GM23338 (cell line): Measurements from ENCODE around the gene SMYD1. TPM values are rescaled to one million over a fixed set of nuclear protein-coding genes. Genes with fewer than 3 reads are reported as not detected.

Experiments used
- ATAC-seq: fragments of 200-7000 bp; cut with Tn5 transposase; 3 replicates; pipeline ENCODE4 v1.9.1; 2020
- DNase-seq: peaks from one replicate; pipeline ENCODE4 v3.0.0-alpha.2; 2015; ENCODE audit warnings: low spot score
- H2AFZ ChIP-seq: fragments of 200-600 bp; sonication (generic); 2 replicates; pipeline ENCODE4 v1.8.0; 2016; ENCODE audit warnings: antibody characterized with exemption, mild to moderate bottlenecking, moderate library complexity
- H3F3A ChIP-seq: fragments of 200-600 bp; sonication (generic); replicated peaks from 2 replicates; pipeline ENCODE4 v1.8.0; 2017; ENCODE audit warnings: antibody characterized with exemption, mixed run types, low read depth
- H3K27ac ChIP-seq: fragments of 200-600 bp; sonication (generic); 2 replicates; pipeline ENCODE4 v1.6.1; 2016; ENCODE audit warnings: low read depth
- H3K27me3 ChIP-seq: fragments of 200-600 bp; sonication (generic); 2 replicates; pipeline ENCODE4 v1.8.0; 2016; ENCODE audit warnings: mild to moderate bottlenecking, mixed run types, moderate library complexity; ENCODE audit not compliant: insufficient read depth
- H3K36me3 ChIP-seq: fragments of 200-600 bp; sonication (generic); 2 replicates; pipeline ENCODE4 v1.8.0; 2016; ENCODE audit warnings: mild to moderate bottlenecking; ENCODE audit not compliant: insufficient read depth
- H3K4me1 ChIP-seq: fragments of 200-600 bp; sonication (generic); 2 replicates; pipeline ENCODE4 v1.8.0; 2016; ENCODE audit warnings: mild to moderate bottlenecking, moderate library complexity; ENCODE audit not compliant: insufficient read depth
- H3K4me2 ChIP-seq: fragments of 200-600 bp; sonication (generic); 2 replicates; pipeline ENCODE4 v1.7.1; 2017; ENCODE audit warnings: mixed run types
- H3K4me3 ChIP-seq: fragments of 200-600 bp; sonication (generic); 2 replicates; pipeline ENCODE4 v1.6.1; 2016; ENCODE audit warnings: mixed run types
- H3K79me2 ChIP-seq: fragments of 200-600 bp; sonication (generic); replicated peaks from 2 replicates; pipeline ENCODE4 v1.8.0; 2017; ENCODE audit warnings: mild to moderate bottlenecking; ENCODE audit not compliant: insufficient read depth
- H3K9me2 ChIP-seq: fragments of 200-600 bp; sonication (generic); 2 replicates; pipeline ENCODE4 v1.8.0; 2017; ENCODE audit not compliant: insufficient read depth
- H4K20me1 ChIP-seq: fragments of 200-600 bp; sonication (generic); replicated peaks from 2 replicates; pipeline ENCODE4 v1.8.0; 2017; ENCODE audit warnings: mild to moderate bottlenecking; ENCODE audit not compliant: insufficient read depth
- H3K27ac Mint-ChIP-seq: 2 replicates; pipeline ENCODE4 v1.8.0; 2020; ENCODE audit warnings: inconsistent platforms, mild to moderate bottlenecking, moderate library complexity, mixed read lengths
- H3K27me3 Mint-ChIP-seq: 3 replicates; pipeline ENCODE4 v1.8.0; 2022; ENCODE audit warnings: low read depth, mild to moderate bottlenecking, moderate library complexity, mixed read lengths, inconsistent platforms; ENCODE audit not compliant: insufficient read depth, poor library complexity
- H3K36me3 Mint-ChIP-seq: 3 replicates; pipeline ENCODE4 v1.8.0; 2021; ENCODE audit warnings: low read depth, mild to moderate bottlenecking, inconsistent platforms, moderate library complexity, mixed read lengths
- H3K4me1 Mint-ChIP-seq: 3 replicates; pipeline ENCODE4 v1.8.0; 2020; ENCODE audit warnings: mild to moderate bottlenecking, inconsistent platforms, mixed read lengths
- H3K4me3 Mint-ChIP-seq: 3 replicates; pipeline ENCODE4 v1.8.0; 2021; ENCODE audit warnings: moderate library complexity, mild to moderate bottlenecking, inconsistent platforms, mixed read lengths
- H3K9me3 Mint-ChIP-seq: 3 replicates; pipeline ENCODE4 v1.8.0; 2020; ENCODE audit warnings: moderate library complexity, mild to moderate bottlenecking, inconsistent platforms, mixed read lengths
- CREB1 ChIP-seq: fragments of 250-450 bp; sonication (Bioruptor Pico); IDR thresholded peaks from 2 replicates; pipeline ENCODE4 v1.5.0; 2020; ENCODE audit warnings: low read depth, mild to moderate bottlenecking, moderate library complexity
- CTCF ChIP-seq, 2 experiments: fragments of 200-600 bp in 1 of 2; sonication (generic) in 1 of 2; conservative IDR thresholded peaks; 2 replicates each; pipeline versions ENCODE4 v1.5.1 to v1.6.1; 2016 to 2017; ENCODE audit warnings: antibody characterized with exemption in 2 of 2, low read depth in 2 of 2, mild to moderate bottlenecking in 2 of 2, moderate library complexity in 1 of 2
- ETS1 ChIP-seq: IDR thresholded peaks from 2 replicates; pipeline ENCODE4 v1.6.1; 2016; ENCODE audit warnings: antibody characterized with exemption
- JUNB ChIP-seq: IDR thresholded peaks from one replicate; pipeline ENCODE4 v1.6.1; 2016; ENCODE audit warnings: antibody characterized with exemption; ENCODE audit not compliant: unreplicated experiment
- NANOG ChIP-seq: IDR thresholded peaks from 2 replicates; pipeline ENCODE4 v1.6.1; 2016; ENCODE audit warnings: antibody characterized with exemption, borderline replicate concordance
- POLR2AphosphoS5 ChIP-seq: IDR thresholded peaks from 2 replicates; pipeline ENCODE4 v1.6.1; 2016; ENCODE audit warnings: antibody characterized with exemption, low read depth
- REST ChIP-seq: IDR thresholded peaks from one replicate; pipeline ENCODE4 v1.6.1; 2018; ENCODE audit warnings: antibody characterized with exemption; ENCODE audit not compliant: unreplicated experiment
- ZNF114 ChIP-seq: fragments of 250-450 bp; sonication (Bioruptor Pico); IDR thresholded peaks from 2 replicates; pipeline ENCODE4 v1.5.0; 2020; ENCODE audit warnings: mild to moderate bottlenecking, moderate library complexity
- ZNF331 ChIP-seq: fragments of 250-450 bp; sonication (Bioruptor Pico); IDR thresholded peaks from 2 replicates; pipeline ENCODE4 v1.5.0; 2020; ENCODE audit warnings: low read depth, mild to moderate bottlenecking, moderate library complexity
- polyA plus RNA-seq: library from polyadenylated mRNA; unstranded; fragments of >200 nt; fragmentation: Nextera tagmentation; extraction: Ambion mirVana; gene quantifications from 2 replicates; pipeline ENCODE4 v1.2.1, GENCODE V29; 2016
- total RNA-seq: library from RNA; depleted of rRNA; stranded (reverse); fragments of >200 nt; shearing (Covaris generic); gene quantifications from 2 replicates; pipeline ENCODE4 v1.2.3, GENCODE V29; 2014

SMYD1 gene
- total and polyA plus RNA-seq, 2 experiments from 2014 or later, result 0.07 TPM; not detected in 1

GRCh38 chr2:88069117-88069516 lies 1.5 kb downstream of the SMYD1 start (continued):
- TF ChIP-seq ETS1, result no peak
- no peak for TF ChIP-seq ZNF331 (CRISPR knock-in tag)
- TF ChIP-seq CREB1 (CRISPR knock-in tag), result no peak
- no peak for TF ChIP-seq REST
- no peak for TF ChIP-seq ZNF114
- no peak for TF ChIP-seq JUNB
- TF ChIP-seq POLR2AphosphoS5, result no peak

GRCh38 chr2:88070055-88070454 lies 2.4 kb downstream of the SMYD1 start:
- no peak overlapping the region for H3K27ac Mint-ChIP-seq
- no peaks in the 10 kb centered on the region; the same call in 2 of the 3 replicates for H3K36me3 Mint-ChIP-seq
- DNase-seq (no peak), ATAC-seq (no peak)
- H3K79me2 ChIP-seq, result no peaks in the 10 kb centered on the region
- H3K9me3 Mint-ChIP-seq, result peaks cover 15% of the 10 kb centered on the region
- H3K4me1 ChIP-seq, result peaks cover 17% of the 10 kb centered on the region
- no peaks in the 10 kb centered on the region for H3F3A ChIP-seq
- H4K20me1 ChIP-seq, result no peaks in the 10 kb centered on the region
- no peak overlapping the region for H2AFZ ChIP-seq
- no peaks in the 10 kb centered on the region for H3K27me3 Mint-ChIP-seq
- no peak overlapping the region for H3K4me2 ChIP-seq
- H3K4me1 Mint-ChIP-seq, result peaks cover 26% of the 10 kb centered on the region
- no peak overlapping the region for H3K27ac ChIP-seq
- H3K27me3 ChIP-seq, result no peaks in the 10 kb centered on the region
- H3K4me3 Mint-ChIP-seq, result no peak overlapping the region
- TF ChIP-seq ETS1, result no peak
- no peak for TF ChIP-seq NANOG
- no peak for TF ChIP-seq CTCF (conservative IDR thresholded peaks at IDR 0.05; ENCODE audit: low read depth in 2 of 2)
- TF ChIP-seq REST, result no peak
- no peak for TF ChIP-seq JUNB
- H3K4me3 ChIP-seq, result no peak overlapping the region
- H3K9me2 ChIP-seq, result no peaks in the 10 kb centered on the region
- no peaks in the 10 kb centered on the region for H3K36me3 ChIP-seq
